Measurements from ENCODE around the gene NAT9.

Gene NAT9

GRCh38 chr17:74756891-74757290 lies 19.3 kb downstream of the NAT9 start:
- no peaks in the 10 kb centered on the region for H3K27me3 ChIP-seq (ENCODE audit: control insufficient read depth, insufficient read depth, low read length)
- no peaks in the 10 kb centered on the region for H3K9me3 ChIP-seq (ENCODE audit: control insufficient read depth, insufficient read depth, low read length)
- H3K4me3 ChIP-seq (ENCODE audit: low read depth, low read length), result no peak overlapping the region
- H3K9ac ChIP-seq (ENCODE audit: low read depth, low read length), result no peak overlapping the region
- H3K4me1 ChIP-seq (ENCODE audit: control insufficient read depth, insufficient read depth, low read length), result peaks cover 22% of the 10 kb centered on the region
- no peaks in the 10 kb centered on the region for H3K36me3 ChIP-seq (ENCODE audit: control insufficient read depth, insufficient read depth, low read length)

- Histone ChIP-seq H3K4me1 (ENCODE audit: control insufficient read depth, insufficient read depth, low read length) (peaks cover 19% of the 10 kb centered on the region), H3K4me3 (ENCODE audit: low read depth, low read length) (no peak overlapping the region)
Observed at GRCh38 chr17:74755533-74755932, 20.6 kb downstream of the NAT9 start.

GRCh38 chr17:74754832-74755231 lies 21.3 kb downstream of the NAT9 start:
- Histone ChIP-seq H3K9me3 (ENCODE audit: control insufficient read depth, insufficient read depth, low read length) (no peaks in the 10 kb centered on the region), H3K4me1 (ENCODE audit: control insufficient read depth, insufficient read depth, low read length) (peaks cover 19% of the 10 kb centered on the region), H3K4me3 (ENCODE audit: low read depth, low read length) (no peak overlapping the region), H3K36me3 (ENCODE audit: control insufficient read depth, insufficient read depth, low read length) (peaks cover 3% of the 10 kb centered on the region), H3K27me3 (ENCODE audit: control insufficient read depth, insufficient read depth, low read length) (no peaks in the 10 kb centered on the region), H3K9ac (ENCODE audit: low read depth, low read length) (no peak overlapping the region)

More at GRCh38 chr17:74755533-74755932, 20.6 kb downstream of the NAT9 start:
- Histone ChIP-seq H3K9ac (ENCODE audit: low read depth, low read length) (no peak overlapping the region), H3K9me3 (ENCODE audit: control insufficient read depth, insufficient read depth, low read length) (no peaks in the 10 kb centered on the region), H3K27me3 (ENCODE audit: control insufficient read depth, insufficient read depth, low read length) (no peaks in the 10 kb centered on the region), H3K36me3 (ENCODE audit: control insufficient read depth, insufficient read depth, low read length) (peaks cover 3% of the 10 kb centered on the region)

GRCh38 chr17:74752822-74753401 lies 23.2 kb downstream of the NAT9 start:
- H3K4me1 ChIP-seq (ENCODE audit: control insufficient read depth, insufficient read depth, low read length), result peaks cover 9% of the 10 kb centered on the region
- peaks cover 6% of the 10 kb centered on the region for H3K36me3 ChIP-seq (ENCODE audit: control insufficient read depth, insufficient read depth, low read length)
- no peak overlapping the region for H3K4me3 ChIP-seq (ENCODE audit: low read depth, low read length)
- no peaks in the 10 kb centered on the region for H3K9me3 ChIP-seq (ENCODE audit: control insufficient read depth, insufficient read depth, low read length)
- H3K9ac ChIP-seq (ENCODE audit: low read depth, low read length), result no peak overlapping the region
- no peaks in the 10 kb centered on the region for H3K27me3 ChIP-seq (ENCODE audit: control insufficient read depth, insufficient read depth, low read length)

- H3K9ac ChIP-seq (ENCODE audit: low read depth, low read length), result no peak overlapping the region
- peaks cover 6% of the 10 kb centered on the region for H3K36me3 ChIP-seq (ENCODE audit: control insufficient read depth, insufficient read depth, low read length)
- peaks cover 9% of the 10 kb centered on the region for H3K4me1 ChIP-seq (ENCODE audit: control insufficient read depth, insufficient read depth, low read length)
Observed at GRCh38 chr17:74752415-74752814, 23.7 kb downstream of the NAT9 start.

GRCh38 chr17:74750327-74751069 lies 25.6 kb downstream of the NAT9 start:
- Histone ChIP-seq H3K9ac (ENCODE audit: low read depth, low read length) (peak overlapping the region; percentile 54), H3K36me3 (ENCODE audit: control insufficient read depth, insufficient read depth, low read length) (peaks cover 6% of the 10 kb centered on the region), H3K4me3 (ENCODE audit: low read depth, low read length) (peak overlapping the region; percentile 87), H3K9me3 (ENCODE audit: control insufficient read depth, insufficient read depth, low read length) (no peaks in the 10 kb centered on the region), H3K4me1 (ENCODE audit: control insufficient read depth, insufficient read depth, low read length) (peaks cover 24% of the 10 kb centered on the region), H3K27me3 (ENCODE audit: control insufficient read depth, insufficient read depth, low read length) (no peaks in the 10 kb centered on the region)

More at GRCh38 chr17:74752415-74752814, 23.7 kb downstream of the NAT9 start:
- H3K9me3 ChIP-seq (ENCODE audit: control insufficient read depth, insufficient read depth, low read length), result no peaks in the 10 kb centered on the region
- no peak overlapping the region for H3K4me3 ChIP-seq (ENCODE audit: low read depth, low read length)
- H3K27me3 ChIP-seq (ENCODE audit: control insufficient read depth, insufficient read depth, low read length), result no peaks in the 10 kb centered on the region

GRCh38 chr17:74750039-74750326 lies 26.2 kb downstream of the NAT9 start:
- Histone ChIP-seq H3K9ac (ENCODE audit: low read depth, low read length) (peak overlapping the region; percentile 54), H3K4me3 (ENCODE audit: low read depth, low read length) (peak overlapping the region; percentile 87), H3K4me1 (ENCODE audit: control insufficient read depth, insufficient read depth, low read length) (peaks cover 25% of the 10 kb centered on the region), H3K9me3 (ENCODE audit: control insufficient read depth, insufficient read depth, low read length) (no peaks in the 10 kb centered on the region), H3K36me3 (ENCODE audit: control insufficient read depth, insufficient read depth, low read length) (peaks cover 6% of the 10 kb centered on the region), H3K27me3 (ENCODE audit: control insufficient read depth, insufficient read depth, low read length) (no peaks in the 10 kb centered on the region)

GRCh38 chr17:74749279-74750038 lies 26.7 kb downstream of the NAT9 start:
- H3K4me3 ChIP-seq (ENCODE audit: low read depth, low read length), result peak overlapping the region; percentile 87
- no peaks in the 10 kb centered on the region for H3K27me3 ChIP-seq (ENCODE audit: control insufficient read depth, insufficient read depth, low read length)
- H3K9me3 ChIP-seq (ENCODE audit: control insufficient read depth, insufficient read depth, low read length), result no peaks in the 10 kb centered on the region
- H3K4me1 ChIP-seq (ENCODE audit: control insufficient read depth, insufficient read depth, low read length), result peaks cover 25% of the 10 kb centered on the region
- H3K36me3 ChIP-seq (ENCODE audit: control insufficient read depth, insufficient read depth, low read length), result peaks cover 6% of the 10 kb centered on the region
- H3K9ac ChIP-seq (ENCODE audit: low read depth, low read length), result peak overlapping the region; percentile 73

GRCh38 chr17:74748529-74749278 lies 27.4 kb downstream of the NAT9 start, which contains the start of gene NHERF1:
NHERF1 (plus strand) TSS chr17:74748628; CDS start chr17:74748847, 219 bp downstream.
- Histone ChIP-seq H3K9me3 (ENCODE audit: control insufficient read depth, insufficient read depth, low read length) (no peaks in the 10 kb centered on the region), H3K4me1 (ENCODE audit: control insufficient read depth, insufficient read depth, low read length) (peaks cover 25% of the 10 kb centered on the region), H3K9ac (ENCODE audit: low read depth, low read length) (peak within 1 kb of the TSS; percentile 73), H3K4me3 (ENCODE audit: low read depth, low read length) (peak within 1 kb of the TSS; percentile 87), H3K27me3 (ENCODE audit: control insufficient read depth, insufficient read depth, low read length) (no peaks in the 10 kb centered on the region), H3K36me3 (ENCODE audit: control insufficient read depth, insufficient read depth, low read length) (peaks cover 6% of the 10 kb centered on the region)

GRCh38 chr17:74748279-74748528 lies 27.9 kb downstream of the NAT9 start:
- peaks cover 25% of the 10 kb centered on the region for H3K4me1 ChIP-seq (ENCODE audit: control insufficient read depth, insufficient read depth, low read length)
- H3K36me3 ChIP-seq (ENCODE audit: control insufficient read depth, insufficient read depth, low read length), result peaks cover 6% of the 10 kb centered on the region
- no peaks in the 10 kb centered on the region for H3K9me3 ChIP-seq (ENCODE audit: control insufficient read depth, insufficient read depth, low read length)
- peak overlapping the region; percentile 32 for H3K4me3 ChIP-seq (ENCODE audit: low read depth, low read length)
- H3K9ac ChIP-seq (ENCODE audit: low read depth, low read length), result no peak overlapping the region
- H3K27me3 ChIP-seq (ENCODE audit: control insufficient read depth, insufficient read depth, low read length), result no peaks in the 10 kb centered on the region

GRCh38 chr17:74746922-74747321 lies 29.2 kb downstream of the NAT9 start:
- H3K36me3 ChIP-seq (ENCODE audit: control insufficient read depth, insufficient read depth, low read length), result peaks cover 6% of the 10 kb centered on the region
- no peaks in the 10 kb centered on the region for H3K27me3 ChIP-seq (ENCODE audit: control insufficient read depth, insufficient read depth, low read length)
- H3K4me1 ChIP-seq (ENCODE audit: control insufficient read depth, insufficient read depth, low read length), result peaks cover 25% of the 10 kb centered on the region
- no peaks in the 10 kb centered on the region for H3K9me3 ChIP-seq (ENCODE audit: control insufficient read depth, insufficient read depth, low read length)
- no peak overlapping the region for H3K4me3 ChIP-seq (ENCODE audit: low read depth, low read length)
- H3K9ac ChIP-seq (ENCODE audit: low read depth, low read length), result no peak overlapping the region
